CD4-positive, alpha-beta T cell treated with Interleukin-15 for 4 hours (primary cell): Measurements from ENCODE around the gene INTS11.

Experiments used
- DNase-seq: peaks from one replicate; pipeline ENCODE4 v3.0.0-alpha.2; 2020; ENCODE audit warnings: low spot score

INTS11 gene

GRCh38 chr1:1262758-1263157 is 61.7 kb downstream of the INTS11 start:
- DNase-seq = no peak

- no peak for DNase-seq
These were observed 62.4 kb downstream of the INTS11 start for GRCh38 chr1:1262071-1262470.
